Measurements from ENCODE around the gene ZNF335.

DNA sequence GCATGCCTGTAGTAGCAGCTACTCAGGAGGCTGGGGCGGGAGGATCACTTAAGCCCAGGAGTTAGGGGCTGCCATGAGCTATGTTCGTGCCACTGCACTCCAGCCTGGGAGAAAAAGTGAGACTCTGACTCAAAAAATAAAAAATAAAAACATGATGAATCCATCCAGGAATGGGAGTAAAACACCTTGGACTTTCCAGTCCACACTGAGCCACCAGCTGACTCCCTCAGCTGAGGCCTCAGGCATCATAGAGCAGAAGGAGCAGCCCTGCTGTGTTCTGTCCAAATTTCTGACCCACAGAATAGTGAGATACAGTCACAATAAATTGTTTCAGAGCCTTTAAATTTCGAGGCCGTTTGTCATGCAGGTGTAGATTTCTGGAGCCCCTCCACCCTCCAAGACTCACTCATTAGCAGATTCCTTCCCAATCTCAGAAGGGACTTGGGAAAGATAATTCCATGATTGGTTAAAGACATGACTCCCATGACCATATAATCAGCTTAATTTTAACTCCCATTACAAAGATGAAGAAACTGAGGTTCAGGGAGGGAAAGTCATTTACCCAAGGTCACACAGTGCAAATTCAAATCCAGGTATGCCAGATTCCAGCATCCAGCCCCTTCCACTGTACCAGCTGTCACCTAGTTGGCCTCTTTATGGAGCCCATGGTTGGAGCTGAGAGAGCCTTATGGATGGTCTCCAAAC is 27.7 kb upstream of the ZNF335 start:
- no peak for TF ChIP-seq ZNF274 (IDR thresholded peaks at IDR 0.05; ENCODE audit: low read depth, low read length)
- TF ChIP-seq YY1 (IDR thresholded peaks at IDR 0.05; ENCODE audit: insufficient read depth, insufficient read length): no peak
- TF ChIP-seq SUZ12 (IDR thresholded peaks at IDR 0.05; ENCODE audit: extremely low read depth, insufficient read depth, insufficient read length): no peak
